NCI-H748 (cell line): ENCODE measurements around the gene TNS4.

ENCODE experiments used
- DNase-seq: peaks from one replicate; lab custom pipeline; 2025; ENCODE audit not compliant: unreplicated experiment; lab: John Stamatoyannopoulos, UW

The TNS4 gene

GRCh38 chr17:40475234-40475908 is 26.1 kb downstream of the TNS4 start:
- no peak for DNase-seq

GRCh38 chr17:40474419-40475002 is 26.9 kb downstream of the TNS4 start:
- DNase-seq: no peak

GRCh38 chr17:40473573-40474365 is 27.7 kb downstream of the TNS4 start:
- DNase-seq: no peak

- no peak for DNase-seq
These were observed 28.5 kb downstream of the TNS4 start for GRCh38 chr17:40472733-40473452.

- DNase-seq: no peak
These were observed 29.3 kb downstream of the TNS4 start for GRCh38 chr17:40471846-40472732.

GRCh38 chr17:40470932-40471828 is 30.2 kb downstream of the TNS4 start:
- no peak for DNase-seq

- DNase-seq: no peak
These were observed 31.4 kb downstream of the TNS4 start for GRCh38 chr17:40469805-40470675.

- no peak for DNase-seq
These were observed 32.9 kb downstream of the TNS4 start for GRCh38 chr17:40468560-40468959.

- no peak for DNase-seq
These were observed 34.0 kb downstream of the TNS4 start for GRCh38 chr17:40467281-40467867.

GRCh38 chr17:40466298-40466971 is 35.0 kb downstream of the TNS4 start:
- DNase-seq: no peak

- no peak for DNase-seq
These were observed 37.0 kb downstream of the TNS4 start for GRCh38 chr17:40464392-40464855.

GRCh38 chr17:40463122-40463550 is 38.3 kb downstream of the TNS4 start:
- no peak for DNase-seq

- DNase-seq: no peak
These were observed 38.9 kb downstream of the TNS4 start for GRCh38 chr17:40462343-40463121.

- no peak for DNase-seq
These were observed 39.6 kb downstream of the TNS4 start for GRCh38 chr17:40461732-40462342.

GRCh38 chr17:40460968-40461731 is 40.3 kb downstream of the TNS4 start:
- no peak for DNase-seq

- no peak for DNase-seq
These were observed 40.8 kb downstream of the TNS4 start for GRCh38 chr17:40460604-40460967.
